GM18508 (cell line): ENCODE measurements around the gene ZFP57.
A peak's percentile ranks its signal among the peaks of the same experiment; 100 is the strongest.

Source experiments
- ATAC-seq: cut with Tn5 transposase; IDR thresholded peaks from one replicate; pipeline ENCODE4 v1.9.1; 2021; ENCODE audit warnings: moderate number of reproducible peaks; ENCODE audit not compliant: insufficient read depth, unreplicated experiment

The ZFP57 gene

GRCh38 chr6:29656798-29657197 lies 24.2 kb downstream of the ZFP57 start, which contains the start of gene MOG:
TSS of gene MOG (plus strand) at chr6:29657092. CDS start at chr6:29657210, 118 bp downstream.
- no peak for ATAC-seq

GRCh38 chr6:29656157-29656556 lies 24.8 kb downstream of the ZFP57 start:
- no peak for ATAC-seq

- no peak for ATAC-seq
Observed at GRCh38 chr6:29655658-29656057, 25.3 kb downstream of the ZFP57 start.

- ATAC-seq, result no peak
Observed at GRCh38 chr6:29653452-29654038, 27.4 kb downstream of the ZFP57 start.

- ATAC-seq, result no peak
Observed at GRCh38 chr6:29652198-29652584, 28.8 kb downstream of the ZFP57 start.

GRCh38 chr6:29651413-29652197 lies 29.3 kb downstream of the ZFP57 start:
- no peak for ATAC-seq

- peak; percentile 78 for ATAC-seq
Observed at GRCh38 chr6:29649701-29650673, 31.0 kb downstream of the ZFP57 start.

GRCh38 chr6:29647927-29648642 lies 32.9 kb downstream of the ZFP57 start:
- ATAC-seq, result no peak

- ATAC-seq, result no peak
Observed at GRCh38 chr6:29641430-29642148, 39.4 kb downstream of the ZFP57 start.

GRCh38 chr6:29637247-29637646 lies 43.7 kb downstream of the ZFP57 start:
- no peak for ATAC-seq

- ATAC-seq, result no peak
Observed at GRCh38 chr6:29633534-29633905, 47.4 kb downstream of the ZFP57 start.

- ATAC-seq, result no peak
Observed at GRCh38 chr6:29632789-29633533, 48.0 kb downstream of the ZFP57 start, which contains the start of gene GABBR1. TSS of gene GABBR1 (minus strand) at chr6:29633183. CDS start at chr6:29632385, 798 bp downstream.

GRCh38 chr6:29631860-29632731 lies 48.9 kb downstream of the ZFP57 start:
- no peak for ATAC-seq

- no peak for ATAC-seq
Observed at GRCh38 chr6:29631209-29631810, 49.6 kb downstream of the ZFP57 start.

- ATAC-seq, result no peak
Observed at GRCh38 chr6:29630315-29630714, 50.6 kb downstream of the ZFP57 start.

GRCh38 chr6:29629571-29629970 lies 51.4 kb downstream of the ZFP57 start:
- no peak for ATAC-seq
